B cell (primary cell): ENCODE results near the gene NDUFB7. TPM values are rescaled to one million over a fixed set of nuclear protein-coding genes. Genes with fewer than 3 reads are reported as not detected.

Experiments
- ATAC-seq: fragments of 200-7000 bp; cut with Tn5 transposase; one replicate; pipeline ENCODE4 v1.10.0; 2021; ENCODE audit warnings: low read depth, mild to moderate bottlenecking, moderate number of reproducible peaks, moderate library complexity
- CTCF ChIA-PET: fragments of 350-600 bp; sonication (Branson Sonifier 250); formaldehyde crosslinking; loops from one replicate; lab custom pipeline; 2021; ENCODE audit warnings: antibody characterized with exemption, inconsistent platforms; lab: Charles Lee
- POLR2A ChIA-PET: fragments of 350-600 bp; sonication (Branson Sonifier 250); formaldehyde crosslinking; loops from one replicate; lab custom pipeline; 2021; ENCODE audit warnings: antibody characterized with exemption; lab: Charles Lee
- DNase-seq: peaks from one replicate; pipeline ENCODE4 v3.0.0; 2013
- H2AFZ ChIP-seq: 2 replicates; pipeline ENCODE4 v1.6.1; 2012; ENCODE audit warnings: mild to moderate bottlenecking, low read depth, low read length; ENCODE audit not compliant: insufficient read depth, poor library complexity, severe bottlenecking
- H3K27ac ChIP-seq, 2 donors: 1 replicate in 1 of 2; 2 replicates in 1 of 2; pipeline ENCODE4 v1.5.1; 2012 to 2013; ENCODE audit warnings: low read length in 2 of 2, mild to moderate bottlenecking in 2 of 2, moderate library complexity in 1 of 2
- H3K27me3 ChIP-seq, 4 experiments: fragments of 200-600 bp in 1 of 4; sonication (generic) in 1 of 4; replicated peaks in 1 of 4; 1 replicate in 2 of 4; 2 replicates in 2 of 4; pipeline versions ENCODE4 v1.6.1 to v1.7.0; 2013 to 2016; ENCODE audit warnings: low read length in 3 of 4, mild to moderate bottlenecking in 2 of 4, mixed read lengths in 1 of 4, moderate library complexity in 1 of 4; ENCODE audit not compliant: insufficient read depth in 4 of 4, control insufficient read depth in 3 of 4; ENCODE audit errors: control extremely low read depth in 1 of 4
- H3K36me3 ChIP-seq, 2 experiments: replicated peaks in 1 of 2; 1 replicate in 1 of 2; 2 replicates in 1 of 2; pipeline versions ENCODE4 v1.6.1 to v1.7.1; 2013; ENCODE audit warnings: low read length in 1 of 2; ENCODE audit not compliant: insufficient read depth in 2 of 2, control insufficient read depth in 1 of 2; ENCODE audit errors: control extremely low read depth in 1 of 2, extremely low read depth in 1 of 2
- H3K4me1 ChIP-seq, 2 donors: fragments of 200-600 bp in 1 of 2; sonication (generic) in 1 of 2; 1 replicate in 1 of 2; 2 replicates in 1 of 2; pipeline versions ENCODE4 v1.5.1 to v1.6.1; 2013 to 2017; ENCODE audit warnings: low read length in 2 of 2; ENCODE audit not compliant: control insufficient read depth in 2 of 2, insufficient read depth in 2 of 2
- H3K4me2 ChIP-seq: replicated peaks from 2 replicates; pipeline ENCODE3; 2012; ENCODE audit warnings: mild to moderate bottlenecking, low read depth, low read length; ENCODE audit not compliant: poor library complexity, severe bottlenecking
- H3K4me3 ChIP-seq, 5 experiments: fragments of 200-600 bp in 1 of 5; sonication (generic) in 1 of 5; 1 replicate in 3 of 5; 2 replicates in 2 of 5; pipeline versions ENCODE4 v1.5.1 to v1.7.0; 2011 to 2016; ENCODE audit warnings: low read length in 4 of 5, mild to moderate bottlenecking in 4 of 5, low read depth in 2 of 5, control low read depth in 1 of 5, moderate library complexity in 1 of 5; ENCODE audit not compliant: insufficient read depth in 1 of 5; ENCODE audit errors: control extremely low read depth in 1 of 5, extremely low read depth in 1 of 5
- H3K79me2 ChIP-seq: fragments of 200-600 bp; sonication (generic); one replicate; pipeline ENCODE4 v1.6.0; 2016; ENCODE audit warnings: low read length; ENCODE audit not compliant: control insufficient read depth, insufficient read depth
- H3K9ac ChIP-seq: fragments of 200-600 bp; sonication (generic); 2 replicates; pipeline ENCODE4 v1.6.1; 2017; ENCODE audit warnings: mild to moderate bottlenecking, low read length, moderate library complexity
- H3K9me3 ChIP-seq, 3 donors: one replicate each; pipeline versions ENCODE4 v1.6.1 to v1.7.1; 2013; ENCODE audit warnings: low read length in 2 of 3; ENCODE audit not compliant: control insufficient read depth in 2 of 3, insufficient read depth in 1 of 3; ENCODE audit errors: control extremely low read depth in 1 of 3
- H4K20me1 ChIP-seq: 2 replicates; pipeline ENCODE4 v1.6.0; 2012; ENCODE audit warnings: mild to moderate bottlenecking, low read length; ENCODE audit not compliant: insufficient read depth, control insufficient read depth, poor library complexity, severe bottlenecking
- H3K27ac Mint-ChIP-seq: one replicate; pipeline ENCODE4 v1.8.0; 2021; ENCODE audit warnings: mixed read lengths
- H3K27me3 Mint-ChIP-seq: one replicate; pipeline ENCODE4 v1.8.0; 2021; ENCODE audit warnings: mixed read lengths
- H3K4me1 Mint-ChIP-seq: one replicate; pipeline ENCODE4 v1.8.0; 2021; ENCODE audit warnings: mixed read lengths
- H3K4me3 Mint-ChIP-seq: one replicate; pipeline ENCODE4 v1.8.0; 2021; ENCODE audit warnings: mixed read lengths
- H3K9me3 Mint-ChIP-seq: one replicate; pipeline ENCODE4 v1.8.0; 2022; ENCODE audit warnings: mixed read lengths; ENCODE audit not compliant: insufficient read depth
- CTCF ChIP-seq: fragments of 200-600 bp; IDR thresholded peaks from one replicate; pipeline ENCODE4 v1.8.0; 2022; ENCODE audit warnings: antibody characterized with exemption, mild to moderate bottlenecking
- EZH2 ChIP-seq: IDR thresholded peaks from 2 replicates; pipeline ENCODE4 v1.6.1; 2012; ENCODE audit warnings: borderline replicate concordance, low read depth, mild to moderate bottlenecking, moderate library complexity, low read length; ENCODE audit not compliant: insufficient read depth, poor library complexity, severe bottlenecking
- WGBS: methylation state at CpG from one replicate; pipeline ENCODE4 v1.1.5; 2013; ENCODE audit warnings: missing lambda C conversion rate; ENCODE audit not compliant: insufficient coverage; 5-methylcytosine and 5-hydroxymethylcytosine counted together
- intact Hi-C: fragments of 100-400 bp; cut with micrococcal nuclease; formaldehyde crosslinking; loops from one replicate; pipeline ENCODE4 v1.10.0; 2022
- polyA plus RNA-seq: library from polyadenylated mRNA; depleted of rRNA; stranded (reverse); fragments of >200 nt; gene quantifications from 2 replicates; pipeline ENCODE4 v1.2.3, GENCODE V29; 2012
- total RNA-seq, 2 donors: library from RNA; stranded (reverse); fragments of 120-200 nt in 1 of 2; gene quantifications; 1 replicate in 1 of 2; 2 replicates in 1 of 2; pipeline versions ENCODE4 v1.2.3 to v1.2.4, GENCODE V29; 2013 to 2022

The NDUFB7 gene
- total and polyA plus RNA-seq, 2 donors (not counting 1 experiment from before 2014, with no cell fraction given) = 71.5 to 168 TPM

- Histone ChIP-seq H2AFZ (no peak overlapping the region), H3K27me3 (no peaks in the 10 kb centered on the region), H3K4me3 (no peak overlapping the region), H3K36me3 (no peaks in the 10 kb centered on the region), H3K27ac (no peak overlapping the region), H3K9me3 (no peaks in the 10 kb centered on the region), H3K9ac (no peak overlapping the region), H3K4me2 (no peak overlapping the region), H4K20me1 (no peaks in the 10 kb centered on the region), H3K4me1 (peaks cover 35 to 40% of the 10 kb centered on the region in 2 donors), H3K79me2 (peaks cover 9% of the 10 kb centered on the region)
- ATAC-seq = no peak
- POLR2A ChIA-PET = no interaction called here
- no peak for TF ChIP-seq CTCF
- no peak for TF ChIP-seq EZH2
- no peaks in the 10 kb centered on the region for H3K27me3 Mint-ChIP-seq
- no peak overlapping the region for H3K27ac Mint-ChIP-seq
- H3K4me3 Mint-ChIP-seq = no peak overlapping the region
- intact Hi-C loops = no loop called here
- no peaks in the 10 kb centered on the region for H3K9me3 Mint-ChIP-seq
- DNase-seq = no peak
- H3K4me1 Mint-ChIP-seq = peaks cover 32% of the 10 kb centered on the region
- CTCF ChIA-PET = interaction anchor here (0.5 to 1.6 kb wide), 6 partner anchors 21 to 250 kb away, joined by 3 to 8 read pairs (median 3); no protein-coding TSS in a partner anchor
- WGBS = 77% methylated on average over 3 of the region's 6 CpGs
These were observed 46.1 kb downstream of the NDUFB7 start for GRCh38 chr19:14525729-14526128.

- peaks cover 0 to 7% of the 10 kb centered on the region in 2 experiments for H3K36me3 ChIP-seq
- ATAC-seq = no peak
- peaks cover 45 to 53% of the 10 kb centered on the region in 2 donors for H3K4me1 ChIP-seq
- no peaks in the 10 kb centered on the region for H3K27me3 ChIP-seq
- 92% methylated on average over 2 of the region's 4 CpGs for whole genome bisulfite sequencing
- no peak overlapping the region for H3K4me3 Mint-ChIP-seq
- no peak overlapping the region for H3K4me3 ChIP-seq
- no peaks in the 10 kb centered on the region for H3K27me3 Mint-ChIP-seq
- intact Hi-C loops = no loop called here
- no peak overlapping the region for H3K4me2 ChIP-seq
- no peak overlapping the region for H3K27ac Mint-ChIP-seq
- no peak overlapping the region for H3K27ac ChIP-seq
- peaks cover 25% of the 10 kb centered on the region for H4K20me1 ChIP-seq
- ChIA-PET CTCF (interaction anchor here (2.4 kb wide), 1 partner anchor 36 kb away, joined by 7 read pairs; no protein-coding TSS in a partner anchor), POLR2A (no interaction called here)
- H3K9me3 ChIP-seq = no peaks in the 10 kb centered on the region
- H2AFZ ChIP-seq = no peak overlapping the region
- H3K79me2 ChIP-seq = peaks cover 21% of the 10 kb centered on the region
- TF ChIP-seq CTCF (no peak), EZH2 (no peak)
- peaks cover 47% of the 10 kb centered on the region for H3K4me1 Mint-ChIP-seq
- H3K9ac ChIP-seq = no peak overlapping the region
- H3K9me3 Mint-ChIP-seq = no peaks in the 10 kb centered on the region
- DNase-seq = no peak
These were observed 51.3 kb downstream of the NDUFB7 start for GRCh38 chr19:14520543-14520942.
